HG03575 (cell line): ENCODE results near the gene SEMA6B.
"Not testable (repeated sequence)": the region's sequence is repeated elsewhere in the genome, so short reads cannot be mapped to it uniquely, and the experiment has no call there.

ENCODE experiments used
- ATAC-seq: cut with Tn5 transposase; IDR thresholded peaks from one replicate; pipeline ENCODE4 v1.9.1; 2021; ENCODE audit not compliant: unreplicated experiment, insufficient number of reproducible peaks, low FRiP score; ENCODE audit errors: extremely low read depth

The SEMA6B gene

DNA sequence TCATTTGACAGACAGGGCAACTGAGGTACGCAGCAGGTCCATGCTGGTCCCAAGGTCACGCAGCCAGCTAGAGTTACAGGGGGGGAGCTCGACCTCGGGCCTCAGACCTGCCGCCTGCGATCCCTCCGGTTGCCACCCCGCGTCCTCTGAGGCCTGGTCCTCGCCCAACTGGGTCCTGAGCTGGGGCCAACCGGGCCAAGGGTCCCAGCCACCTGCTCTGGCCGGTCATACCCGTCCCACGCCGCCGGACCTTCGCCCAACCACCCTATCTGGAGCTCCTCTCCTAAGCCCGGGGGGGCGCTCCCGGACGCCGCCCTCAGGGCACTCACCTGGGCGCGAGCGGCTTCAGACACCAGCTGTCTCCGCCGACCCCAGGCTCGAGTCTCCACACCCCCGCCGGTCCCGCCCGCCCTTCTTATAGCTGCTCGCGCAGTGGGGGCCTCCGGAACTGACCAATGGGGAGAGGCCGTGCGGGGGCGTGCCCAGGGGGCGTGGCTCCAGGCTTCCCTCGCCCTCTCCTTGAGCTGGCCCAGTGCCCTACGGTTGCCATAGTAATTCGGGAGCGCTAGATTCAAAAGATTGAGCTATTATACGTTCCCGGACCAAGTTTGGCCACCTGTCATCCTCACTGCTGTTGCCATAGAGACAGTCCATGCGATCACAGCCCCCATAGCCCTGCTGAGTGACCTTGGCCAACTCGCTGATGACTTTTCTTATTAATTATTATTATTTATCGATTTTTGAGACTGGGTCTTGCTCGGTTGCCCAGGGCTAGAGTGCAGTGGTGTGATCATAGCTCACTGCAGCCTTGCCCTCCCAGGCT lies 24.4 kb downstream of the SEMA6B start, which contains the start of gene PLIN5:
PLIN5 (minus strand) TSS at position 389 of the 823 bp plus-strand sequence. CDS start 1,150 bp downstream, outside the sequence.
- no peak for ATAC-seq

DNA sequence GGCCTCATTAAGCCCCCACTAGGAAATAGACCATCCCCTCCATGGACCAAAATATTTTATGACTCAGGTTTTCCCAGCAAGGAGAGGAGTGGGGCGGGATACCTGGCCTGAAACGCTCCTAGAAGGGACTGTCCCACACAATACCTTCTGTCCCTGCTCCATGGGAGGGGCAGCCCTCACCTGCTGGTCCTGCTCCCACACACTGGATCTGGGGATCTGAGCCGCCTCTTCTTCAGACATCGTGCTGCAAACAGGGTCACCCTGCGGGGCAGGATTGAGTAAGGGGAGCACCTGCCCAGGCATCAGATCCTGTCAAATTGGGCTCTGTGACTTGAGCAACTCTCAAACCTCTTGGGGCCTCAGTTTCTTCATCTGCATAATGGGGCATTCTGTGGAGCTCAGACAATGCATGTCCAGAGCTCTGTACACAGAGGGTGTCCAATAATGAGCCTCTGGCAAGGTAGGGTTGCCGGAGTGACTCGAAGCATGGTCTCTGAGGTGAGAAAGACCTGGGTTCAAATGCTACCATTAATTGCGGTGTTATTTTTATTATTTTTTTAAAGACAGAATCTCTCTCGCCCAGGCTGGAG lies 25.6 kb downstream of the SEMA6B start:
- ATAC-seq: no peak

- no peak for ATAC-seq
Measured at GRCh38 chr19:4533334-4533733, 26.1 kb downstream of the SEMA6B start.

GRCh38 chr19:4531562-4532165 lies 27.8 kb downstream of the SEMA6B start:
- no peak for ATAC-seq

- ATAC-seq: no peak
Measured at GRCh38 chr19:4529924-4530522, 29.5 kb downstream of the SEMA6B start.

DNA sequence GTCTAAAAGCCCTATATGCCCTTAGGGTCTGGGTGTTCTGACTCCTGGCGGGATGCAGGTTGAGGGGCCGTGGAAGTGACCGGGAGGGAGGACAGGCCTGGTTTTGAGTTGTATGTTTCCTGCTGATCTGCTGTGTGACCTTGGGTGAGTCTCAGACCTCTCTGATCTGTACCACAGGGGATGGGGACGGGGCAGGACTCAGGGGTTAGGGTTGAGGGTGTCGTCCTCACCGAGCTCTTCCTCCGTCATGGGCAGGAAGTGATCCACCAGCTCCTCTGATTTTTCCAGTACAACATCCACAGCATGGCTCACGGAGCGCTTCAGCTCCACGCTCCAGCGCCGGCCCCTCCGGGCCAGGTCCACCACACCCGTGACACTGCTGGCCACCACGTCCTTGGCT lies 30.6 kb downstream of the SEMA6B start:
- ATAC-seq: no peak

DNA sequence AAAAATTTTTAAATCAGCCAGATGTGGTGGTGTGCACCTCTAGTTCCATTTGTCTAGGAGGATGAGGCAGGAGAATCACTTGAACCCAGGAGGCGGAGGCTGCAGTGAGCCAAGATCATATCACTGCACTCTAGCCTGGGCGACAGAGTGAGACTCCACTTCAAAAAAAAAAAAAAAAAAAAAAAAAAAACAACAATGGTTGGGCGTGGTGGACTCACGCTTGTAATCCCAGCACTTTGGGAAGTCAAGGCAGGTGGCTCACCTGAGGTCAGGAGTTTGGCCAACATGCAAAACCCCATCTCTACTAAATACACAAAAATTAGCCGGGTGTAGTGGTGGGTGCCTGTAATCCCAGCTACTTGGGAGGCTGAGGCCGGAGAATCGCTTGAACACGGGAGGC lies 32.1 kb downstream of the SEMA6B start:
- not testable (repeated sequence) for ATAC-seq

DNA sequence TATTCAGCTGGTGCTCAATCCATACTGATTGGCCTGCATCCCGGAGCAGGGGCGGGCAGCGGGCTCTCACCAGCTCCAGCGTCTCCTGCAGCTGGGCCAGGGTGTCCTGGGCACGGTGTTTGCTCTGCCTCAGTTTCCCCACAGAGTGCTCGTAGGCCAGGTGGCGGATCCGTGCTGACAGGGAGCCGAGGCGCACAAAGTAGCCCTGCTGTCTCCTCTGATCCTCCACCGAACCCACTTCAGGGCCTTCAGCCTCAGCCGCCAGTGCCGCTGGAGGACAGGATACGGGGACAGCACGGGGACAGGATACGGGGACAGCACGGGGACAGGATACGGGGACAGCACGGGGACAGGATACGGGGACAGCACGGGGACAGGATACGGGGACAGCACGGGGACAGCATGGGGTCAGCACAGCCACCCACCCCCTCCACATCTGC lies 33.9 kb downstream of the SEMA6B start:
- no peak for ATAC-seq

DNA sequence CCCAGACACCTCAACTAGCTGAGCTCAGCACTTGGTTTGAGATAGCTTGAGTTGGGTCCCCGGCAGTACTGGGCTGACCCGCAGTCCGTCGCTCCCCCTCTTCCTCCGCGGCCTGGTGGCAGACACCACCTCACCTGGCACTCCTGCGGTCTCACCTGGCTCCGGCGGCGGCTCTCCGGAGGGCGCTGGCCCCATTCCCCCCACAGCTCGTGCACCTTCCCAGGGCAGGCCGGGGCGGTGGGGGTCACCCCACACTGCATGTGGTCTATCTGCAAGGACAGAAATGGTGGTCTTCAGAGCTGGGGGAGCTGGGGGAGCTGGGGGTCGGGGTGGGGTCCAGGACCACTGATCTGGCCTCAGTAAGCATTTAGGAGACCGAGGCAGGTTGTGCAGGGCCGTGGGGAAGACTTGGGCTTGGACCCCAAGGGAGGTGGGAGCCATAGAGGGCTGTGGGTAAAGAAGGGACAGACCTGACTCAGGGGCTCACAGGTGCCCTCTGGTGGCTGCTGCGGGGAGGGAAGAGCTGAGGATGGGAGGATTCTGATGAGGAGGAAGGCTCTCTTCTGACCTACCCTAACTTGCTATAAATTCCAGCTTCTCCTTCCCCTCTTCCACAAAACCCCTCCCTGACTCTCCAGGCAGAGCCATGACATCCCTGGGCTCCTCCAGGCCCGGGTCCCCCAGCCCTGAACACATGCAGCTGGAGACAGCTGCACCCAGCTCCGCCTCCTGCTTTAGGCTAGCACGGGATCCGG lies 34.5 kb downstream of the SEMA6B start:
- no peak for ATAC-seq

DNA sequence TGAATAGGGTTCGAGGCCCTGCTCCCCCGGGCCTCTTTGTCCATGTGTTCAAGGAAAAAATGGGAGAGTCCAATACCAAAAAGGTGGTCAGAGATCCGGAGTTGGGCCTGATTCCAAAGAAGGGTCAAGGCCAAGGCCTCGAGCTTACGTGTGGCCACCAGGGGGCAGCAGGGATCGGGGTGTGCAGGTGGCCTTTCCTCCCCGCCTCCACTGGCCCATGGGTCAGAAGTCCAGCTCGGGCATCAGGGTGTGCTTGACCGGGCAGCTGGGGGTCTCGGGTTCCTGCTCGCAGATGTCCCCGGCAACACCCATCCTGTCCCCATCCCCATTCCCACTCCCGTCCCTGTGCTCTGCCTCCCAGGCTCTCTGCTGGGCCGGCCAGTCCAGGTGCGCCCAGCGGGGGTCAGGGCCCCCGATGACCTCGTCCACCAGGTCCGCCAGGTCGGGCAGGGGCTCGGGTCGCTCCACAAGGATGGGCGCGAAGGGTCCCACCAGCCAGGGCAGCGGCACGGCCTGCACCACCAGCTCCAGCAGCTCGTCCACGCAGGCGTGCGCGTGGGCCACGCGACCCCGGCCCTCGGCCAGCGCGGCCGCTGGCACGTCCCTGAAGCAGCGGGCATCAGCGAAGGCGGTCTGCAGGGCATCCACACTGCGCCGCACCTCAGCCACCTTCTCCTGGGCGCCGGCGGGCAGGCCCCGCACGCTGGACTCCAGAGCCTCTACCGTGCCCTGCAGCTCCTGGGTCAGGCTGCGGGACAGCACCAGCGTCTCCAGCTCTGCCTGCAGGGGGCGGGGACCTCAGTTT lies 36.0 kb downstream of the SEMA6B start:
- no peak for ATAC-seq

DNA sequence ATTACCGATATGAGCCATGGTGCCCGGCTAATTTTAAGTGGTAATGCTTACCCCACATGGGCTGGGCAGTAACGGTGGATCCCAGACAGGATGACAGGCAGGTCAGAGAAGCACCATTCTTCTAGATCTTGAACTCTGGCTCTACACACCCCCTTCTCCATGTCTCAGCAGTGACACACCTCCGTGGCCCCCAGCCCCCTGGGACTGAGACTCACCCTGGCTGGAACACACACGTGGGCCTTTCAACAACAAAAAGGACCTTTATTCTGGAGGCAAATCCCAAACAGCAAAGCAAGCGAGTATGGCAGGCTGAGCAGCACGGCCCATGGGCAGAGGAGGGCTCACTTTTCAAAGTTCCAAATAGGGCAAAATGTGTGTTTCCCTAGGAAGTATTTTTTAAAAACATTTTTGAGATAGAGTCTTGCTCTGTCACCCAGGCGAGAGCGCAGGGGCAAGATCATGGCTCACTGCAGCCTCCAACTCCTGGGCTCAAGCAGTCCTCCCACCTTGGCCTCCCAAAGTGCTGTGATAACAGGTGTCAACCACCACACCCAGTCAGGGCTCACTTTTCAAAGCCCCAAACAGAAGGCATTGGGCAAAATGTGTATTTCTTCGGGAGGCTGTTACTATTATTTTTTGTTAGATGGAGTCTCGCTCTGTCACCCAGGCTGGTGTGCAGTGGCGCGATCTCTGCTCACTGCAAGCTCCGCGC lies 37.0 kb downstream of the SEMA6B start:
- no peak for ATAC-seq

- ATAC-seq: no peak
Measured at GRCh38 chr19:4521888-4522242, 37.6 kb downstream of the SEMA6B start.

DNA sequence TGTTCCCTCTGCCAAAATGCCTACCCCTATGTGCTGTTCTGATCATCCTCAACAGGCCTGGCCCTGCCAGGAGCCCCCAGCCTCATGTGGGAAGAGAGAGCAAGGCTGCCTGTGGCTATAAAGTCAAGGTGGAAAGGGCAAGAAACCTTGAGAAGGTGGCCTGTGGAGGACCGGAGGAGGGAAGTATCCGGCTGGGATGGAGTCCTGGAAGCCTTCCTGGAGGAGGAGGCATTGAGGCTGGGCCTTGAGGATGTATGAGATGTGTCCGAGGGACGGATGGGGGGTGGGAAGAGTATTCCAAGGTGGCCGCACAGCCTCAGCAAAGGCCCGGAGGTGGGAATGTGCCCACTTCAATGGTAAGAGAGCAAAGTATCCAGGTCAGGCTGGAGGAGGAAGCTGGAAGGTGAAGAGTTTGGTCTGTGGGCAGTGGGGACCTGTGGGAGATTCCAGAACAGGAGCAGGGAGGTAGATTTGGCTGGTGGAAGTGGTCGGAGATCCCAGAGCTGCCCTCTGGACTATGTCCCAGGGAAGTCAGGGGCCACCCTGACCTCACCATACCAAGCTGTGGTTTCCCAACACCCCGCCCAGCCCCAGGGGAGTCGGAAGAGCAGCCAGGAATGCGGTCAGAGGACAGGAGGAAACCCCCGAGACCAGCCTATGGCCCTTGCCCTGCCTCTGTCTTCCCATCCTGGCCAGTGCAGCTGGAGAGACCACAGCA lies 38.2 kb downstream of the SEMA6B start:
- no peak for ATAC-seq

DNA sequence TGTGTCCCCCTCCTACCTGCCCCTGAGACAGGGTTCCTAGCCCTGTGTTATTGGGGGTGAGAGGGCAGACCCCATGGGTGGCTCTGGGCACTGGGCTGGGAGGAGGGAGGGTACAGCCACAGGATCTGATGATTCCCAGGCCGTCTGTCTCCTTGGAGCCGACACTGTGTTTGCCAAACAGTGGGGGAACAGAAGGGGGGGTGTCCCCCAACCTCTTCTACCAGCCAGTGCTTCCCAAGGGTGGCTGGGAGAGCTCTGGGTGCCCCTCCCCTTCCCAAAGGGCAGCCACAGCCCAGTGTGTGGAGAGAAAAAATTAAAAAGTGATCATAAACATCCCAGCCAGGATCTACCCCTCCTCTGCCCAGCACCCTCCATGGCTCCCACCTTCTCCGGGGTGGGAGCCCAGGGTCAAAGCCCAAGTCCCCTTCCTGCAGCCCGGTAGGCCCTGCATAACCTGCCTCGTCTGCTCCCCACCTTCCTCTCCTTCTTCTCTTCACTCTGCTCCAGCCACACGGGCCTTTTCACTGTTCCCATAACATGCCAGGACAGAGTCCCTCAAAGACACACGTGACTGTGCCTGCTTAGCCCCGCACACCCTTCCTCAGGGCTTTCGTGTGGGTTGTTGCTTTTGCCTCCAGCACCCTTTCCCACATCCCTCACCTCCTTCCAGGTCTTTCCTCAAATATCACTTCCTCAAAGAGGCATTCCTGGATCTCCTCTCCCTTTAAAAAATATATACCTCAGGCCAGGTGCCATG lies 39.8 kb downstream of the SEMA6B start:
- ATAC-seq: no peak

DNA sequence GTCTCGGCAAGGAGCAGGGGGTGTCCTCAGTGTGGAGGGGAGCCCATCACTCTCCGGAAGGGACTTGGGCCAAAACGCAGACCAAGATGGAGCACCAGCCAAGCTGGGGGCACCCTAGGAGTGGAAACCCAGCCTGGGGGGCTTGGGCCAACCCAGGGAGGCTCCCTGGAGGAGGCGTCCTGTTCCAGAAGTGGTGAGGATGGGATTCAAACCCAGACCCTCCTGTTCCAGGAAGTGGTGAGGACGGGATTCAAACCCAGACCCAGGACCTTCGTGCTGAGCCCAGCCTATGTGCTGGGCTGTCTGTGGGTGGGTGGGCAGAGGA lies 40.4 kb downstream of the SEMA6B start:
- ATAC-seq: no peak

GRCh38 chr19:4518345-4519171 lies 40.9 kb downstream of the SEMA6B start, which contains the start of gene PLIN4:
Gene PLIN4 (minus strand): TSS chr19:4518486. CDS start chr19:4518272, 214 bp downstream.
- no peak for ATAC-seq
